DND-41 (cell line): ENCODE data around the gene PRC1.

Experiments
- CTCF ChIP-seq: IDR thresholded peaks from 2 replicates; pipeline ENCODE4 v1.5.1; 2012; ENCODE audit warnings: borderline replicate concordance, low read length, moderate library complexity, mild to moderate bottlenecking; ENCODE audit not compliant: poor library complexity, severe bottlenecking; ENCODE audit errors: extremely low read depth
- EZH2 ChIP-seq: IDR thresholded peaks from 3 replicates; pipeline ENCODE4 v1.6.1; 2012; ENCODE audit warnings: borderline replicate concordance, low read depth, mild to moderate bottlenecking, moderate library complexity, low read length, inconsistent platforms; ENCODE audit not compliant: severe bottlenecking

GRCh38 chr15:91031796-91032195 lies 37.5 kb upstream of the PRC1 start:
- TF ChIP-seq CTCF (no peak), EZH2 (no peak)
